ENCODE results near the gene RBM28. TPM values are rescaled to one million over a fixed set of nuclear protein-coding genes. Genes with fewer than 3 reads are reported as not detected.

The RBM28 gene
- total RNA-seq, 1 donor from 2014 or later: 17.1 TPM

- FAIRE-seq (no peak), DNase-seq (ENCODE audit: low read depth) (no peak)
- TF ChIP-seq CTCF (IDR thresholded peaks at IDR 0.05; ENCODE audit: insufficient read depth, low read length, severe bottlenecking): no peak
- Histone ChIP-seq H3K4me3 (ENCODE audit: low read depth, low read length) (no peak overlapping the region), H3K36me3 (ENCODE audit: control insufficient read depth, insufficient read depth, low read length) (peaks cover 14% of the 10 kb centered on the region), H3K27me3 (ENCODE audit: control insufficient read depth, insufficient read depth, low read length) (peaks cover 2% of the 10 kb centered on the region)
Measured at GRCh38 chr7:128389618-128390329, 46.1 kb upstream of the RBM28 start.

GRCh38 chr7:128389085-128389617, 45.4 kb upstream of the RBM28 start:
- Histone ChIP-seq H3K36me3 (ENCODE audit: control insufficient read depth, insufficient read depth, low read length) (peaks cover 10% of the 10 kb centered on the region), H3K4me3 (ENCODE audit: low read depth, low read length) (no peak overlapping the region), H3K27me3 (ENCODE audit: control insufficient read depth, insufficient read depth, low read length) (peaks cover 2% of the 10 kb centered on the region)
- FAIRE-seq (no peak), DNase-seq (ENCODE audit: low read depth) (no peak)
- TF ChIP-seq CTCF (IDR thresholded peaks at IDR 0.05; ENCODE audit: insufficient read depth, low read length, severe bottlenecking): no peak

GRCh38 chr7:128388145-128388485, 44.4 kb upstream of the RBM28 start:
- DNase-seq (ENCODE audit: low read depth): no peak
- no peak for TF ChIP-seq CTCF (IDR thresholded peaks at IDR 0.05; ENCODE audit: insufficient read depth, low read length, severe bottlenecking)
- no peak for FAIRE-seq
- H3K36me3 ChIP-seq (ENCODE audit: control insufficient read depth, insufficient read depth, low read length): peaks cover 5% of the 10 kb centered on the region
- H3K27me3 ChIP-seq (ENCODE audit: control insufficient read depth, insufficient read depth, low read length): peaks cover 2% of the 10 kb centered on the region
- no peak overlapping the region for H3K4me3 ChIP-seq (ENCODE audit: low read depth, low read length)

GRCh38 chr7:128387216-128388144, 43.8 kb upstream of the RBM28 start:
- H3K27me3 ChIP-seq (ENCODE audit: control insufficient read depth, insufficient read depth, low read length): peaks cover 2% of the 10 kb centered on the region
- no peak overlapping the region for H3K4me3 ChIP-seq (ENCODE audit: low read depth, low read length)
- TF ChIP-seq CTCF (IDR thresholded peaks at IDR 0.05; ENCODE audit: insufficient read depth, low read length, severe bottlenecking): peak; percentile 93
- DNase-seq (ENCODE audit: low read depth) (peak; percentile 46), FAIRE-seq (no peak)
- H3K36me3 ChIP-seq (ENCODE audit: control insufficient read depth, insufficient read depth, low read length): no peaks in the 10 kb centered on the region

- no peak for FAIRE-seq
Measured at GRCh38 chr7:128385988-128386925, 42.5 kb upstream of the RBM28 start.

More at GRCh38 chr7:128385988-128386925, 42.5 kb upstream of the RBM28 start:
- no peak overlapping the region for H3K4me3 ChIP-seq (ENCODE audit: low read depth, low read length)
- H3K36me3 ChIP-seq (ENCODE audit: control insufficient read depth, insufficient read depth, low read length): no peaks in the 10 kb centered on the region
- DNase-seq (ENCODE audit: low read depth): no peak
- peaks cover 2% of the 10 kb centered on the region for H3K27me3 ChIP-seq (ENCODE audit: control insufficient read depth, insufficient read depth, low read length)
- TF ChIP-seq CTCF (IDR thresholded peaks at IDR 0.05; ENCODE audit: insufficient read depth, low read length, severe bottlenecking): no peak
